NCI-H446 treated with DMSO at 0.1 percent for 48 hours (cell line): ENCODE results near the gene PLEKHA6.
"Not testable (repeated sequence)": the region's sequence is repeated elsewhere in the genome, so short reads cannot be mapped to it uniquely, and the experiment has no call there.

ENCODE experiments used
- DNase-seq: peaks from one replicate; lab custom pipeline; 2025; lab: John Stamatoyannopoulos, UW

Gene PLEKHA6

GRCh38 chr1:204237515-204237914 lies 122.2 kb downstream of the PLEKHA6 start:
- DNase-seq = not testable (repeated sequence)

- no peak for DNase-seq
These were observed 127.2 kb downstream of the PLEKHA6 start for GRCh38 chr1:204232526-204232925.

- DNase-seq = no peak
These were observed 129.5 kb downstream of the PLEKHA6 start for GRCh38 chr1:204230211-204230610.

GRCh38 chr1:204228896-204229295 lies 130.8 kb downstream of the PLEKHA6 start:
- DNase-seq = no peak

GRCh38 chr1:204227996-204228785 lies 131.5 kb downstream of the PLEKHA6 start:
- no peak for DNase-seq

GRCh38 chr1:204227351-204227750 lies 132.4 kb downstream of the PLEKHA6 start:
- no peak for DNase-seq

GRCh38 chr1:204225841-204226735 lies 133.6 kb downstream of the PLEKHA6 start:
- no peak for DNase-seq

GRCh38 chr1:204224655-204225054 lies 135.1 kb downstream of the PLEKHA6 start:
- no peak for DNase-seq

- no peak for DNase-seq
These were observed 136.4 kb downstream of the PLEKHA6 start for GRCh38 chr1:204223129-204223860.

- no peak for DNase-seq
These were observed 137.0 kb downstream of the PLEKHA6 start for GRCh38 chr1:204222764-204223055.

- no peak for DNase-seq
These were observed 137.5 kb downstream of the PLEKHA6 start for GRCh38 chr1:204222006-204222763.

GRCh38 chr1:204221271-204221670 lies 138.5 kb downstream of the PLEKHA6 start:
- no peak for DNase-seq

GRCh38 chr1:204219971-204220616 lies 139.6 kb downstream of the PLEKHA6 start:
- no peak for DNase-seq

- no peak for DNase-seq
These were observed 141.2 kb downstream of the PLEKHA6 start for GRCh38 chr1:204218552-204218951.

- DNase-seq = no peak
These were observed 142.1 kb downstream of the PLEKHA6 start for GRCh38 chr1:204217648-204218000.

GRCh38 chr1:204216880-204217647 lies 142.7 kb downstream of the PLEKHA6 start:
- DNase-seq = no peak

- no peak for DNase-seq
These were observed 143.5 kb downstream of the PLEKHA6 start for GRCh38 chr1:204216236-204216635.

- no peak for DNase-seq
These were observed 145.8 kb downstream of the PLEKHA6 start, which contains the start of gene GOLT1A for GRCh38 chr1:204213668-204214662. Gene GOLT1A, minus strand, starts transcription at chr1:204213988. Its CDS starts 82 bp downstream, at chr1:204213906.

GRCh38 chr1:204212715-204213114 lies 147.0 kb downstream of the PLEKHA6 start:
- no peak for DNase-seq
